KMS-11 (cell line): ENCODE results near the gene GNAO1.

Experiments used
- H2AFZ ChIP-seq: fragments of 200-600 bp; sonication (generic); 2 replicates; pipeline ENCODE4 v1.6.1; 2016; ENCODE audit warnings: antibody characterized with exemption, mixed run types, low read depth
- H3K27ac ChIP-seq: fragments of 200-600 bp; sonication (generic); 2 replicates; pipeline ENCODE4 v1.6.1; 2016; ENCODE audit warnings: mild to moderate bottlenecking, mixed run types
- H3K27me3 ChIP-seq: fragments of 200-600 bp; sonication (generic); 2 replicates; pipeline ENCODE4 v1.6.1; 2017; ENCODE audit warnings: mild to moderate bottlenecking, low read depth, mixed run types, moderate library complexity; ENCODE audit not compliant: insufficient read depth
- H3K36me3 ChIP-seq: fragments of 200-600 bp; sonication (generic); 2 replicates; pipeline ENCODE4 v1.6.1; 2017; ENCODE audit warnings: mild to moderate bottlenecking, mixed run types; ENCODE audit not compliant: insufficient read depth
- H3K4me1 ChIP-seq: fragments of 200-600 bp; sonication (generic); 2 replicates; pipeline ENCODE4 v1.6.1; 2016; ENCODE audit warnings: mild to moderate bottlenecking, low read depth, mixed run types; ENCODE audit not compliant: poor library complexity, severe bottlenecking
- H3K4me2 ChIP-seq: fragments of 200-600 bp; sonication (generic); 2 replicates; pipeline ENCODE4 v1.7.0; 2016; ENCODE audit warnings: mild to moderate bottlenecking, mixed run types
- H3K4me3 ChIP-seq: fragments of 200-600 bp; sonication (generic); IDR thresholded peaks from 2 replicates; pipeline ENCODE4 v1.6.1; 2017; ENCODE audit warnings: low read depth, low read length, mixed read lengths; ENCODE audit not compliant: insufficient read depth
- H3K79me2 ChIP-seq: fragments of 200-600 bp; sonication (generic); 2 replicates; pipeline ENCODE4 v1.6.1; 2016; ENCODE audit warnings: low read depth, mixed run types; ENCODE audit not compliant: insufficient read depth
- H3K9ac ChIP-seq: fragments of 200-600 bp; sonication (generic); 2 replicates; pipeline ENCODE4 v1.6.1; 2016; ENCODE audit warnings: mild to moderate bottlenecking, mixed run types
- H4K20me1 ChIP-seq: fragments of 200-600 bp; sonication (generic); 2 replicates; pipeline ENCODE4 v1.6.1; 2016; ENCODE audit warnings: mild to moderate bottlenecking, mixed run types; ENCODE audit not compliant: insufficient read depth
- CTCF ChIP-seq: fragments of 200-600 bp; sonication (generic); conservative IDR thresholded peaks from 2 replicates; pipeline ENCODE4 v1.6.1; 2017; ENCODE audit warnings: low read depth, mild to moderate bottlenecking, antibody characterized with exemption, low read length, moderate library complexity, mixed read lengths

GNAO1 gene

GRCh38 chr16:56331399-56331798 is 140.1 kb downstream of the GNAO1 start:
- no peak for TF ChIP-seq CTCF
- no peak overlapping the region for H3K27ac ChIP-seq
- H4K20me1 ChIP-seq: no peaks in the 10 kb centered on the region
- no peak overlapping the region for H3K4me3 ChIP-seq
- H3K4me2 ChIP-seq: no peak overlapping the region
- H2AFZ ChIP-seq: no peak overlapping the region
- no peak overlapping the region for H3K9ac ChIP-seq
- H3K4me1 ChIP-seq: no peaks in the 10 kb centered on the region
- no peaks in the 10 kb centered on the region for H3K79me2 ChIP-seq
- H3K36me3 ChIP-seq: no peaks in the 10 kb centered on the region
- H3K27me3 ChIP-seq: no peaks in the 10 kb centered on the region

- TF ChIP-seq CTCF: no peak
- no peak overlapping the region for H3K4me3 ChIP-seq
- H3K9ac ChIP-seq: no peak overlapping the region
- no peaks in the 10 kb centered on the region for H4K20me1 ChIP-seq
- no peaks in the 10 kb centered on the region for H3K36me3 ChIP-seq
- H3K27me3 ChIP-seq: no peaks in the 10 kb centered on the region
- no peak overlapping the region for H3K4me2 ChIP-seq
- H3K27ac ChIP-seq: no peak overlapping the region
- no peaks in the 10 kb centered on the region for H3K4me1 ChIP-seq
- H2AFZ ChIP-seq: no peak overlapping the region
- H3K79me2 ChIP-seq: no peaks in the 10 kb centered on the region
These were observed 140.6 kb downstream of the GNAO1 start for GRCh38 chr16:56331915-56332314.

GRCh38 chr16:56332464-56333079 is 141.3 kb downstream of the GNAO1 start:
- Histone ChIP-seq H3K27ac (no peak overlapping the region), H3K4me2 (no peak overlapping the region), H3K4me3 (no peak overlapping the region), H2AFZ (no peak overlapping the region), H3K4me1 (no peaks in the 10 kb centered on the region), H3K79me2 (no peaks in the 10 kb centered on the region), H3K36me3 (no peaks in the 10 kb centered on the region), H3K27me3 (no peaks in the 10 kb centered on the region), H3K9ac (no peak overlapping the region), H4K20me1 (no peaks in the 10 kb centered on the region)
- no peak for TF ChIP-seq CTCF

GRCh38 chr16:56334761-56335160 is 143.5 kb downstream of the GNAO1 start:
- TF ChIP-seq CTCF: no peak
- Histone ChIP-seq H3K79me2 (no peaks in the 10 kb centered on the region), H4K20me1 (no peaks in the 10 kb centered on the region), H2AFZ (no peak overlapping the region), H3K27me3 (no peaks in the 10 kb centered on the region), H3K9ac (no peak overlapping the region), H3K4me3 (no peak overlapping the region), H3K36me3 (no peaks in the 10 kb centered on the region), H3K4me1 (no peaks in the 10 kb centered on the region), H3K27ac (no peak overlapping the region), H3K4me2 (no peak overlapping the region)
